CD4-positive, alpha-beta memory T cell (primary cell): ENCODE measurements around the gene CDK6. TPM values are rescaled to one million over a fixed set of nuclear protein-coding genes. Genes with fewer than 3 reads are reported as not detected.

Source experiments
- CTCF ChIA-PET: fragments of 350-600 bp; sonication (Branson Sonifier 250); formaldehyde crosslinking; loops from one replicate; lab custom pipeline; 2021; ENCODE audit warnings: inconsistent platforms; ENCODE audit not compliant: partially characterized antibody; lab: Charles Lee
- POLR2A ChIA-PET: fragments of 350-600 bp; sonication (Branson Sonifier 250); formaldehyde crosslinking; loops from one replicate; lab custom pipeline; 2021; ENCODE audit not compliant: partially characterized antibody; lab: Charles Lee
- DNase-seq, 5 donors: peaks; one replicate each; pipeline versions ENCODE4 v3.0.0 to v3.0.0-alpha.2; 2020 to 2022; ENCODE audit warnings: mixed read lengths in 1 of 5
- H3K27ac ChIP-seq: one replicate; pipeline ENCODE4 v1.7.0; 2013; ENCODE audit warnings: low read depth, low read length
- H3K27me3 ChIP-seq: 2 replicates; pipeline ENCODE4 v1.7.0; 2013; ENCODE audit warnings: mild to moderate bottlenecking, low read length, moderate library complexity; ENCODE audit not compliant: insufficient read depth
- H3K36me3 ChIP-seq: 2 replicates; pipeline ENCODE4 v1.7.0; 2013; ENCODE audit warnings: mild to moderate bottlenecking, low read length, moderate library complexity; ENCODE audit not compliant: insufficient read depth
- H3K4me1 ChIP-seq: 2 replicates; pipeline ENCODE4 v1.7.0; 2013; ENCODE audit warnings: mild to moderate bottlenecking, low read length, moderate library complexity; ENCODE audit not compliant: insufficient read depth
- H3K4me3 ChIP-seq, 2 donors: one replicate each; pipeline ENCODE4 v1.7.0; 2013; ENCODE audit warnings: low read length in 2 of 2, mild to moderate bottlenecking in 1 of 2
- H3K9me3 ChIP-seq, 2 donors: one replicate each; pipeline ENCODE4 v1.7.0; 2013; ENCODE audit warnings: low read length in 2 of 2, control low read depth in 1 of 2; ENCODE audit not compliant: control insufficient read depth in 1 of 2
- H3K27ac Mint-ChIP-seq, 7 donors: one replicate each; pipeline ENCODE4 v1.8.0; 2020 to 2021; ENCODE audit warnings: mixed read lengths in 7 of 7, mild to moderate bottlenecking in 6 of 7, inconsistent platforms in 3 of 7, moderate library complexity in 3 of 7
- H3K27me3 Mint-ChIP-seq, 2 donors: one replicate each; pipeline ENCODE4 v1.8.0; 2020 to 2021; ENCODE audit warnings: mixed read lengths in 2 of 2
- H3K36me3 Mint-ChIP-seq, 2 donors: one replicate each; pipeline ENCODE4 v1.8.0; 2020 to 2021; ENCODE audit warnings: mixed read lengths in 2 of 2, inconsistent platforms in 1 of 2, mild to moderate bottlenecking in 1 of 2
- H3K4me1 Mint-ChIP-seq, 4 donors: one replicate each; pipeline ENCODE4 v1.8.0; 2020 to 2021; ENCODE audit warnings: mixed read lengths in 4 of 4, mild to moderate bottlenecking in 1 of 4
- H3K4me3 Mint-ChIP-seq, 8 donors: one replicate each; pipeline ENCODE4 v1.8.0; 2020 to 2021; ENCODE audit warnings: mixed read lengths in 8 of 8, mild to moderate bottlenecking in 7 of 8, moderate library complexity in 6 of 8, inconsistent platforms in 3 of 8
- H3K9me3 Mint-ChIP-seq, 8 donors: one replicate each; pipeline ENCODE4 v1.8.0; 2020 to 2021; ENCODE audit warnings: mixed read lengths in 8 of 8, mild to moderate bottlenecking in 5 of 8, inconsistent platforms in 3 of 8, moderate library complexity in 1 of 8
- intact Hi-C: fragments of 100-400 bp; cut with micrococcal nuclease; formaldehyde crosslinking; loops from one replicate; pipeline ENCODE4 v1.15.1; 2023
- polyA plus RNA-seq, 2 donors: library from polyadenylated mRNA; unstranded; fragments of 300-500 nt; fragmentation: Illumina TruSeq; gene quantifications; one replicate each; pipeline ENCODE4 v1.2.3, GENCODE V29; 2021
- total RNA-seq, 2 experiments: library from RNA; stranded (reverse); gene quantifications; one replicate each; pipeline ENCODE4 v1.2.3, GENCODE V29; 2021

The CDK6 gene
- total and polyA plus RNA-seq, 4 experiments from 2014 or later = 18.4 to 23.6 (median 21.1) TPM

DNA sequence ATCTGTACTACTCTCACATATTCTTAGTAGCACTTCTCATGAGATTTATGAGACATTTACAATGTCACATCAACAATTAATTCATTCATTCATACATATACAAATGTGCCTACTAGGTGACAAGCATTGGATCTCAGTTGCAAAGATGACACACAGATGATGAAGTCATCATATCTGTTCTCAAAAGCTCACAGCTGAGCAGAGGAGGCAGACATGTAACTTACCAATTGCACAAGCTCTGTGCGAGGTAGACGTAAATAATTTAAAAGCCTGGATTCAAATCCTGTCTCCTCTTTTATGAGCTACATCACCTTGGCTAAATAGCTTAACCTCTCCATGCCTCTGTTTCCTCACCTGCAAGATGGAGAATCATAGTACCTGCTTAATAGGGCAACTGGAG is 136.8 kb downstream of the CDK6 start:
- Histone ChIP-seq H3K4me3 (no peak overlapping the region), H3K36me3 (no peaks in the 10 kb centered on the region), H3K4me1 (no peaks in the 10 kb centered on the region), H3K27ac (no peak overlapping the region), H3K9me3 (no peaks in the 10 kb centered on the region), H3K27me3 (no peaks in the 10 kb centered on the region)
- DNase-seq = no peak
- no peaks in the 10 kb centered on the region for H3K27me3 Mint-ChIP-seq
- H3K36me3 Mint-ChIP-seq = peaks cover 9 to 14% of the 10 kb centered on the region in 2 donors
- H3K4me3 Mint-ChIP-seq = no peak overlapping the region
- POLR2A ChIA-PET = interaction anchor here (0.8 kb wide), 1 partner anchor 133 kb away, joined by 3 read pairs; no protein-coding TSS in a partner anchor
- intact Hi-C loops = no loop called here
- peak overlapping the region in 2 of 7 donors; percentile 7 to 89 for H3K27ac Mint-ChIP-seq
- H3K9me3 Mint-ChIP-seq = no peaks in the 10 kb centered on the region
- H3K4me1 Mint-ChIP-seq = peaks cover 6 to 14% (median 8%) of the 10 kb centered on the region in 4 donors
- CTCF ChIA-PET = interaction anchor here (2.5 kb wide), 1 partner anchor 133 kb away, joined by 11 read pairs; no protein-coding TSS in a partner anchor

DNA sequence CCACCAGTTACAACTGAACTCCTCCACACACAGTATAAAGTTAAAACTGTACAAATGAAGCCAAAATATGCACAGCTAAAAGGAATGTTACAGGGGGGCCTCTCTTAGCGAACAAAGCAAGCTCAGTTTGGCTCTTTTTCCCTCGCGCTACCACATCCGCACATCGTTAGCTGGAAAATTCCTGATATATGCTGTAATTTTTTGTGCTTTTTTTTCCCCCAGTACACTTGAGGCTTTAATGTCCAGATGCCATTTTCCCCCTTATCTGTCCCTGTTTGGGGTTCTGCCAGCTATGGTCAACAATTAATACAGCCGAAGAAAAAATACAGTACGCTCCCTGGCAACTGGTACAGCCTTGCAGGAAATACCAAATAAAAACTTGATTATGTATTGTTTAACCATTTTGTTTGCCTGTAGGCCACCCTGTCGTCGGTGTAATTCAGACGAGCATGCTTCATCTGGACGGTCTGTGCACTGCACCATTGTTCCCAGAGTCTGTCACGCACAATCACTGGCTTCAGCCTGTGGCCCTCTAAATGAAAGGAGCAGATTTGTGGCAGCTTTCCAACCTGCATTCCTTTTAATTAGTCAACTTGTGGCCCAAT is 138.0 kb downstream of the CDK6 start:
- POLR2A ChIA-PET = interaction anchor here (0.8 kb wide), 1 partner anchor 11 kb away, joined by 3 read pairs; no protein-coding TSS in a partner anchor
- Mint-ChIP-seq H3K4me1 (peaks cover 6 to 10% (median 8%) of the 10 kb centered on the region in 4 donors), H3K36me3 (peaks cover 10 to 16% of the 10 kb centered on the region in 2 donors), H3K27ac (no peak overlapping the region), H3K4me3 (no peak overlapping the region), H3K9me3 (no peaks in the 10 kb centered on the region), H3K27me3 (no peaks in the 10 kb centered on the region)
- no peak overlapping the region for H3K4me3 ChIP-seq
- no peaks in the 10 kb centered on the region for H3K27me3 ChIP-seq
- no peaks in the 10 kb centered on the region for H3K36me3 ChIP-seq
- CTCF ChIA-PET = interaction anchor here (1.1 to 2.5 kb wide), 2 partner anchors 11 to 134 kb away, joined by 3 to 11 read pairs; no protein-coding TSS in a partner anchor
- DNase-seq = no peak
- intact Hi-C loops = no loop called here
- H3K27ac ChIP-seq = no peak overlapping the region
- no peaks in the 10 kb centered on the region for H3K4me1 ChIP-seq
- no peaks in the 10 kb centered on the region for H3K9me3 ChIP-seq

DNA sequence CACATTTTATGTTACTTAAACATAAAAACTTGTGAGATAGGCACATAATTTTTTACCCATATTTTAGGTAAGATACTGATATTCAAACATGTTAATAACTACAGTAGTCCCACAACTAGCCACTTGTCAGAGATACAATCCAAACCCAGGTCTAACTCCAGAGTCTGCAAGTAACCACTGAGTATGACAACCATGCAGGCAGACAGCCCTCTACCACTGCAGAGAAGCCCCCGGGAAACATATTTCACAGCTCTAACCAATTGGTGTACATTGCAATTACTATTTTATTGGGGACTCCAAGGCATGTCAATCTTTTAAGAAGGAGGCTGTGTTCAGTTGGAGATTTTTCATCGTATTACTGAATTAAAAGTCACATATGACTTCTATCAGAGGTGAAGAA is 139.0 kb downstream of the CDK6 start:
- DNase-seq = no peak
- CTCF ChIA-PET = interaction anchor here (0.8 to 1.1 kb wide), 2 partner anchors 12 to 136 kb away, joined by 3 to 4 read pairs; no protein-coding TSS in a partner anchor
- Mint-ChIP-seq H3K4me1 (peaks cover 6 to 10% (median 9%) of the 10 kb centered on the region in 4 donors), H3K9me3 (no peaks in the 10 kb centered on the region), H3K4me3 (no peak overlapping the region), H3K27ac (peak overlapping the region in 2 of 7 donors; percentile 43 to 44), H3K27me3 (no peaks in the 10 kb centered on the region), H3K36me3 (peaks cover 10 to 16% of the 10 kb centered on the region in 2 donors)
- H3K4me3 ChIP-seq = no peak overlapping the region
- H3K9me3 ChIP-seq = no peaks in the 10 kb centered on the region
- H3K27me3 ChIP-seq = no peaks in the 10 kb centered on the region
- intact Hi-C loops = no loop called here
- no peaks in the 10 kb centered on the region for H3K36me3 ChIP-seq
- H3K27ac ChIP-seq = no peak overlapping the region
- H3K4me1 ChIP-seq = no peaks in the 10 kb centered on the region
- POLR2A ChIA-PET = no interaction called here

DNA sequence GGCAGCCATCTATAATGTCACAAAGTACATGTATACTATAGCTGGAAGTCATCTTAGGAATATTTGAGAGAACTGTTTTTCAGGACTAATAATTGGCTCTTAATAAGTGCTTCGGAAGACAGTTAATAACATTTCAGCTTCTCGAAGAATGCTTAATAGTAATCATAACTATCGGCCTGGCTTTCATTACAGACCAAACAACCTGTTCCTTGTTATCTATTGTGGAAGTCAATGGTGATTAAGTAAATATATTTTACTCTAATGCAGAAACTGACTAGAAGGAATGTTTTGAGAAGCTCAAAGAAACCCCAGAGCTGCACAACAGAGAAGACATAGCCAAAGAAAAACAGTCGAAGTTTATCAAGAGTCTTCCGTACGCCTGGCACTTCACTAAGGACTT is 139.4 kb downstream of the CDK6 start:
- H3K36me3 Mint-ChIP-seq = peaks cover 10 to 16% of the 10 kb centered on the region in 2 donors
- Histone ChIP-seq H3K27ac (no peak overlapping the region), H3K9me3 (no peaks in the 10 kb centered on the region), H3K27me3 (no peaks in the 10 kb centered on the region), H3K4me3 (no peak overlapping the region), H3K4me1 (peaks cover under 1% of the 10 kb centered on the region), H3K36me3 (no peaks in the 10 kb centered on the region)
- CTCF ChIA-PET = interaction anchor here (0.8 to 1.1 kb wide), 2 partner anchors 13 to 136 kb away, joined by 3 to 4 read pairs; no protein-coding TSS in a partner anchor
- H3K27me3 Mint-ChIP-seq = no peaks in the 10 kb centered on the region
- no peaks in the 10 kb centered on the region for H3K9me3 Mint-ChIP-seq
- POLR2A ChIA-PET = no interaction called here
- peak overlapping the region in 1 of 7 donors; percentile 43 for H3K27ac Mint-ChIP-seq
- no peak for DNase-seq
- H3K4me3 Mint-ChIP-seq = no peak overlapping the region
- peaks cover 6 to 10% (median 10%) of the 10 kb centered on the region in 4 donors for H3K4me1 Mint-ChIP-seq
- intact Hi-C loops = no loop called here

DNA sequence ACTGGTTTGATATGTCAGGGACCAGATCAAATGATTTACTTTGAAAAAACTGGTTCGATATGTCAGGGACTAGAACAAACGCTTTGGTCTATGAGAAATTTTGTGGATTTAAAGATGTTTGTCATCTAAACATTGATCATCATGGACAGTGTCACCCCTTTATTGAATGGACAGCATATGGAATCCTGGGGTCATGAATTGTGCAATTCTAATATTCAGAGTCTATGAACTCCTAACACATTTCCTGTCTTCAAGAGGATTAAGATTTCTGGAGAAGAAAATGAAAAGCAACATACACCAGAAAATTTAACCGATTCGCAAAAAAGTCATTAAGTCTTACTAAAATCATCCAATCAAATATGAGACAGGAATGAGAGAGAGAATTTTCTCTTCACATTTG is 139.8 kb downstream of the CDK6 start:
- POLR2A ChIA-PET = no interaction called here
- H3K4me3 ChIP-seq = no peak overlapping the region
- DNase-seq = no peak
- H3K4me3 Mint-ChIP-seq = no peak overlapping the region
- intact Hi-C loops = no loop called here
- no peaks in the 10 kb centered on the region for H3K36me3 ChIP-seq
- peak overlapping the region in 1 of 7 donors; percentile 13 for H3K27ac Mint-ChIP-seq
- H3K9me3 Mint-ChIP-seq = no peaks in the 10 kb centered on the region
- H3K27me3 Mint-ChIP-seq = no peaks in the 10 kb centered on the region
- no peaks in the 10 kb centered on the region for H3K27me3 ChIP-seq
- H3K4me1 ChIP-seq = peaks cover 5% of the 10 kb centered on the region
- H3K9me3 ChIP-seq = no peaks in the 10 kb centered on the region
- H3K27ac ChIP-seq = no peak overlapping the region
- CTCF ChIA-PET = interaction anchor here (0.6 to 0.7 kb wide), 2 partner anchors 76 to 137 kb away, joined by 3 read pairs; no protein-coding TSS in a partner anchor
- peaks cover 8 to 14% (median 12%) of the 10 kb centered on the region in 4 donors for H3K4me1 Mint-ChIP-seq
- peaks cover 10 to 16% of the 10 kb centered on the region in 2 donors for H3K36me3 Mint-ChIP-seq

DNA sequence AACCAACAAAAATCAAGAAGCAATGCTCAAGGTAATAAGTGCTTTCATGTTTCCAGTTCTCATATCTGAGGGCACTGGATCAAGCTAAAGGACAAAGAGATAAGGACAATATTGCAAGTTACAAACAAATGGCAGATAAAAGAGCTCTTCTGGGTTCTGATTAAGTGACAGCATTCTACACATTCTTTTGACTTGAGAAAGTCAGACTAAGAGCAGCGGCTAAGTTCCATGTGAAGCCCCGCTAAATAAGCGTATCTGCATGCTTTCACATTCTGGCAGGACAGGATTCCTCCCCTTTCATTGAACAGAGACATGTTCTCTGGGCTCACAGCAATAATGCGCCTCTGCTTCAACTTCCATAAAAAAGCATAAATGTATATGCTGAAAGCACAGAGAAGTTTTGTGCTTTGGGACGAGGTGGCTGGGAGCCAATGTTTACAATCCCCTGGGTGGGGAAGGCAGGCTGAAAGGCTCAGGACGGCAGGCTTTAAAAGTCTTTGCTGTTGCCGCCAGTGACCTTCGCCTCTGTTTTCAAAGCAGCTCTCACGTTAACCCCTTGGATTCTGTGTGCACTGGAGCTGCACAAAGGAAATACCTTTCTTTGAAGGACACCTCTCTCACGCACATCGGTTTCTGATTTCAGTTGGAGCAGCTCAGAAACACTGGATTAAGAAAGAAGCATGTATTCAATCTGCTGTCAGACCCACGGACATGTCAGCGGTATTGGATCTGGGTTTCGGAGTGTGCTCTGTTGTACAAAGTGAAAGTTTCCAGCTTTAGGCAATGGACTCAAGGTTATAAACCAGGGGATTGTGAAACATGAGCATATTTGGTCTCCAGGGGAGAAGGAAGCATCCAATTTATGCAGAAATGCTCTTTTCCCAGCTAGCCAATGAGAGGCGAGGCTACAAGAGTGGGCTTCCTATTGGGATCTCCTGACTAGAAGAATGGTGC is 140.8 kb downstream of the CDK6 start:
- H3K9me3 ChIP-seq = no peaks in the 10 kb centered on the region
- no peaks in the 10 kb centered on the region for H3K36me3 ChIP-seq
- Mint-ChIP-seq H3K27me3 (no peaks in the 10 kb centered on the region), H3K4me1 (peaks cover 13 to 18% (median 17%) of the 10 kb centered on the region in 4 donors), H3K36me3 (peaks cover 10 to 16% of the 10 kb centered on the region in 2 donors), H3K27ac (peak overlapping the region in 3 of 7 donors; percentile 13 to 46 (median 44)), H3K9me3 (no peaks in the 10 kb centered on the region), H3K4me3 (no peak overlapping the region)
- CTCF ChIA-PET = interaction anchor here (0.6 to 1.2 kb wide), 3 partner anchors 75 to 138 kb away, joined by 3 to 6 read pairs (median 3); no protein-coding TSS in a partner anchor
- no peaks in the 10 kb centered on the region for H3K27me3 ChIP-seq
- no peak for DNase-seq
- no peak overlapping the region for H3K4me3 ChIP-seq
- POLR2A ChIA-PET = no interaction called here
- peaks cover 15% of the 10 kb centered on the region for H3K4me1 ChIP-seq
- intact Hi-C loops = no loop called here
- H3K27ac ChIP-seq = no peak overlapping the region
